NT2/D1 (cell line): Measurements from ENCODE around the gene KRT35.

Experiments
- DNase-seq: peaks from one replicate; pipeline ENCODE4 v3.0.0-alpha.2; 2011; ENCODE audit warnings: low read depth, low spot score
- H3K27me3 ChIP-seq: 2 replicates; pipeline ENCODE4 v1.6.0; 2011; ENCODE audit warnings: mild to moderate bottlenecking; ENCODE audit not compliant: insufficient read length, insufficient read depth
- H3K36me3 ChIP-seq: 2 replicates; pipeline ENCODE4 v1.6.1; 2011; ENCODE audit warnings: mild to moderate bottlenecking, low read length, mixed read lengths; ENCODE audit not compliant: insufficient read depth, insufficient read length
- H3K4me1 ChIP-seq: 2 replicates; pipeline ENCODE4 v1.5.1; 2011; ENCODE audit not compliant: insufficient read depth, insufficient read length
- H3K4me3 ChIP-seq: 2 replicates; pipeline ENCODE4 v1.5.1; 2011; ENCODE audit warnings: low read depth; ENCODE audit not compliant: insufficient read length
- H3K9ac ChIP-seq: 2 replicates; pipeline ENCODE4 v1.6.0; 2011; ENCODE audit warnings: low read depth; ENCODE audit not compliant: insufficient read length
- H3K9me3 ChIP-seq: 2 replicates; pipeline ENCODE4 v1.5.1; 2011; ENCODE audit warnings: mild to moderate bottlenecking, low read length; ENCODE audit not compliant: insufficient read depth
- SUZ12 ChIP-seq: IDR thresholded peaks from 2 replicates; pipeline ENCODE4 v1.6.1; 2011; ENCODE audit not compliant: insufficient read length, insufficient read depth; ENCODE audit errors: extremely low read depth
- YY1 ChIP-seq: IDR thresholded peaks from 2 replicates; pipeline ENCODE4 v1.6.1; 2011; ENCODE audit not compliant: insufficient read length, insufficient read depth
- ZNF274 ChIP-seq: IDR thresholded peaks from 2 replicates; pipeline ENCODE4 v1.6.1; 2011; ENCODE audit warnings: mild to moderate bottlenecking, low read depth, low read length

The KRT35 gene

DNA sequence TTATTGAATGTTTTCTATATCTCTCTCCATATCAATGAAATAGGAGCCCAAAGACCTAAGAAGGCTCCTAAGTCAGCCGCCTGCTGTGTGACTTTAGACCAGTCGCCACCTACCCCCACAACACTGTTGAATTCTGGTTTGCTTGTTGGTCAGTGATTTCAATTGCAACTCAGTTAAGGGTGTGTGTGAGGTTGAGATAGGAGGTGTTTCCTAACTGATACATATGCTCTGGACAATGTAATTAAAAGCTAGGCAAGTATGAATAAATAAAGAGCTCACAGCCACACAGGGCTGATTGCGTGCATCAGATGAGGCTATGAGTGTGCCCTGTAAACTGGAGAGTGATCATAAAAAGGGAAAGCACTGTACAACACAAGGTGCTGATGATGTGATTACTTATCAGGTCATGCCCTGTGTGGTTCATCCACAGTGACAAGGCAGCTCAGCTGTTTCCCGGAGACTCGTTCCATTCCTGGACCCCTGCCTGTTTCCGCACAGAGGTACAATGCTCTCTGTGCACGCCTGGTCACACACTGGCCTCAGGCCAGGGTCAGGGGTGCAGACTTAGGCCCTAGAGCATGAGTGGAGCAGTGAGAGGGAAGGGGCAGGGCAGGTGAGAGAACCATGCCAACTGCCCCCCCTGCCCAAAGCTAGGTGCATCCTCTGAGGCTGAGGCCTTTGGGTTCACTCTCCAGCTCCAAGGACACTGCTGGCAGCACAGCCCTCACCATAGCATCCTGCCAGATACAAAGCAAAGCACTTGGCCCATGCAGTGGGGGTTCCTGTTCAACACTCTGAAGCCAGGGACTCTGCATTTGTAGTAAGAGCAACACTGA is 3.3 kb upstream of the KRT35 start:
- TF ChIP-seq SUZ12 = no peak
- TF ChIP-seq YY1 = no peak
- no peak for TF ChIP-seq ZNF274
- no peaks in the 10 kb centered on the region for H3K36me3 ChIP-seq
- H3K4me3 ChIP-seq = no peak overlapping the region
- no peaks in the 10 kb centered on the region for H3K9me3 ChIP-seq
- H3K9ac ChIP-seq = no peak overlapping the region
- no peak for DNase-seq
- H3K4me1 ChIP-seq = no peaks in the 10 kb centered on the region
- H3K27me3 ChIP-seq = no peaks in the 10 kb centered on the region

DNA sequence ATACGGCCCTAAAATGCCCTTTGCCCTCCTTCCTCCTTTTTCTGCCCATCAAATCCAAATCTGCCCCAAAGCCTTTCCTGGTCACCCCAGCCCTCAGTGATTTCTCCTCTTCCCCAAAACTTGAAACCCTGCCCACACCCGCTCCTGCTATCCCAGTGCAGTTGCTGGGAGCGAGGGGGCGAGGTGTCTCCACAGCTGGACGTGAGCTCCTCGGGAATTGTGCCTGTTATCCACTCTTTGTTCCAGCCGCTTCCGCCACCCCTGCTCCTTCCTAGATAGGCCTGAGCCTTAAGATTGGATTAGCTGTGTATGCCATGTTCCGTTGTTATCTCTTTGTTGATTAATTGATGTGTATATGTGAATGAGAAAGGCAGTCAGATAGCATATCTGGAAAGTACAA is 2.6 kb upstream of the KRT35 start:
- no peaks in the 10 kb centered on the region for H3K36me3 ChIP-seq
- TF ChIP-seq ZNF274 (no peak), SUZ12 (no peak), YY1 (no peak)
- no peak for DNase-seq
- no peaks in the 10 kb centered on the region for H3K27me3 ChIP-seq
- H3K4me1 ChIP-seq = no peaks in the 10 kb centered on the region
- H3K9ac ChIP-seq = no peak overlapping the region
- no peak overlapping the region for H3K4me3 ChIP-seq
- H3K9me3 ChIP-seq = no peaks in the 10 kb centered on the region

DNA sequence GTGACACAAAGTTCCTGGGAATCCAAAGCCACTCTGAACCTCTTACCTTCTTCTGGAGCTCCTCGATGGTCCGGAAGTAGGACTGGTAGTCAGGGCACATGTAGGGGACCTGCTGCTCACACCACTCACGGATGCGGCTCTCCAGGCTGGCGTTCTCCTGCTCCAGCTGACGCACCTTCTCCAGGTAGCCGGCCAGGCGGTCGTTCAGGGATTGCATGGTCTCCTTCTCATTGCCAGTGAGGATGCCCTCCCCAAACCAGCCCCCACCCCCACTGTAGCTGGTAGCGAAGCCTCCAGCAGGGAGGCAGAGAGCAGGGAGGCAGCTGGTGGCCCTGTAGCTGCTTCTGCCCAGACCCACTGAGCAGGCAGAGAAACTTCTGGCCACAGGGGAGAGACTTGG is 370 bp downstream of the KRT35 start:
- no peaks in the 10 kb centered on the region for H3K27me3 ChIP-seq
- H3K9ac ChIP-seq = no peak overlapping the region
- TF ChIP-seq SUZ12 = no peak
- no peak for TF ChIP-seq ZNF274
- TF ChIP-seq YY1 = no peak
- no peaks in the 10 kb centered on the region for H3K36me3 ChIP-seq
- H3K4me1 ChIP-seq = no peaks in the 10 kb centered on the region
- no peak overlapping the region for H3K4me3 ChIP-seq
- DNase-seq = no peak
- no peaks in the 10 kb centered on the region for H3K9me3 ChIP-seq

DNA sequence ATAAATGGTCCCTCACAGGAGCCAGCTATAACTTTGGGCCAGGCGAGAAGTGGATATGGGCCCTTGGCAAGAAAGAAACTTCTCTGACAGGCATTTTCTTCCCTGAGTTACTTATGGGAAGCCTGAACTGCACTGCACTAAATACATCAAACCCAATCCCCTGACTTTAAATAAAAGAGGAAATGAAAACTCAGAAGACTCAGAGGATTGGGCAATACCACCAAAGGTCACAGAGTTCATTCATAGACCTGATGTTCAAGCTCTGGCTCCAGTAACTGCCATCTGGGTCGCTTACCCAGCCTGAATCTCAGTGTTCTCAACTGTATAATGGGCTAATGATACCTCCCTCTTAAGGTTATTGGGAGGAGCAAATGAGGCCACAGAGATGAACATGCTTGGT is 815 bp downstream of the KRT35 start:
- no peaks in the 10 kb centered on the region for H3K27me3 ChIP-seq
- H3K9me3 ChIP-seq = no peaks in the 10 kb centered on the region
- DNase-seq = no peak
- H3K36me3 ChIP-seq = no peaks in the 10 kb centered on the region
- H3K4me3 ChIP-seq = no peak overlapping the region
- no peaks in the 10 kb centered on the region for H3K4me1 ChIP-seq
- H3K9ac ChIP-seq = no peak overlapping the region
- TF ChIP-seq ZNF274 = no peak
- no peak for TF ChIP-seq YY1
- no peak for TF ChIP-seq SUZ12

DNA sequence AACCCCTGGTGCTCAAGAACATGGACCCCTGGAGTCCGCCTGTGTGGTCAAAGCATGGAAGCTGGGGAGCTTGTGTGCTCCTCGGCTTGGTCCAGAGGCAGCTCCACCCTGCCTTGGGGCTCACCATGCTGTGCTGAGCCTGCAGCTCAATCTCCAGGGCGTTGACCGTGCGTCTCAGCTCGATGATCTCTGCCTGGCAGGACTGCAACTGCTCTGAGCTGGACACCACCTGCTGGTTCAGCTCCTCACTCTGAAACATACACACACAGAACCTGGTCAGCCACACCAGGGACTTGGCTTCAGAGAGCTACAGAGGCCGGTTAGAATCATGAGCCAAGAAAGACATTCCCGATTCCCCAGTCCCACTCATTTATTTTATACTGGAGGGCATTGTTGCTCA is 2.7 kb downstream of the KRT35 start:
- H3K9ac ChIP-seq = no peak overlapping the region
- no peaks in the 10 kb centered on the region for H3K36me3 ChIP-seq
- no peak for TF ChIP-seq ZNF274
- TF ChIP-seq YY1 = no peak
- no peak for TF ChIP-seq SUZ12
- DNase-seq = no peak
- no peak overlapping the region for H3K4me3 ChIP-seq
- no peaks in the 10 kb centered on the region for H3K4me1 ChIP-seq
- no peaks in the 10 kb centered on the region for H3K27me3 ChIP-seq
- H3K9me3 ChIP-seq = no peaks in the 10 kb centered on the region

DNA sequence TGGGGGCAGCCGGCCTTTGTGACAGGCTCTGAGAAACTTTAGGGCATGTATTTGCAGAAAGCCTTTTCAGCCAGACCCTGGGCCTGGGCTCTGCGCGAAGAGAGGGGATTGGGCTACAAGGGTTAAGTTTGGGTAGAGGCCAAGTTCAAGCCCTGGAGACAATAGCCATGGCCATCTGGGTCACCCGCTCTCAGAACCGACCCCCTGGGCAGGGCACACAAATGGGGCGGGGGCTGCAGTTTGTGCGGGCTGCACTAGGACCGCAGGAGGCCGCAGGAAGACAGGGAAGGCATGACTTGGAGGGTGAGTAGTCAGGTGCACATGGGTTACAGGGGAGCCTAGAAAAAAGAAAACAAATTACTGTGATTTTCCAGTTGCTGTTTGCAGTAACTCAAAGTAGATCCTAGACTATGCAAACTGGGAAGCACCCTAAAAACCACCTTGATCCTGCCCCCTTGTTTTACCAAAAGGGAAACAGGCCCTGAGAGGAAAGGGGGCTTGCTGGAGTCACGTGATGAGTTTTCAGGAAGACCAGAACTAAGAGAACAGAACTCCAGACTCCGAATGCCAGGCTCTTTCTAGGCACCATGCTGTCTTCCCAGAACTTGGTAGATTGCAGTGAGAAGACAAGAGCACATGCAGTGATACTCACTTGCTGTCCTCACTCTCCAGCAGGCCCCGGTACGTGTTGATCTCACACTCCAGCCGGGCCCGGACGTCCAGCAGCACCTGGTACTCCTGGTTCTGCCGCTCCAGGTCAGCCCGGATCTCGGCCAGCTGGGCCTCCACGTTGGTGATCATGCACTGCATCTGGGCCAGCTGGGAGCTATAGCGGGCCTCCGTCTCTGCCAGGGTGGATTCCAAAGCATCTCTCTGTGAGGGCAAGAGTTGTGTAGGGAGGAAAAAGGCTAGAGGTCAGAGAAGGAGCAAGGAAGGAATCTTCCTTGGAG is 3.8 kb downstream of the KRT35 start:
- no peak for DNase-seq
- no peak overlapping the region for H3K9ac ChIP-seq
- no peak overlapping the region for H3K4me3 ChIP-seq
- no peaks in the 10 kb centered on the region for H3K36me3 ChIP-seq
- TF ChIP-seq SUZ12 = no peak
- TF ChIP-seq ZNF274 = no peak
- TF ChIP-seq YY1 = no peak
- no peaks in the 10 kb centered on the region for H3K27me3 ChIP-seq
- H3K4me1 ChIP-seq = no peaks in the 10 kb centered on the region
- H3K9me3 ChIP-seq = peaks cover 2% of the 10 kb centered on the region; the same call in 1 of the 2 replicates

DNA sequence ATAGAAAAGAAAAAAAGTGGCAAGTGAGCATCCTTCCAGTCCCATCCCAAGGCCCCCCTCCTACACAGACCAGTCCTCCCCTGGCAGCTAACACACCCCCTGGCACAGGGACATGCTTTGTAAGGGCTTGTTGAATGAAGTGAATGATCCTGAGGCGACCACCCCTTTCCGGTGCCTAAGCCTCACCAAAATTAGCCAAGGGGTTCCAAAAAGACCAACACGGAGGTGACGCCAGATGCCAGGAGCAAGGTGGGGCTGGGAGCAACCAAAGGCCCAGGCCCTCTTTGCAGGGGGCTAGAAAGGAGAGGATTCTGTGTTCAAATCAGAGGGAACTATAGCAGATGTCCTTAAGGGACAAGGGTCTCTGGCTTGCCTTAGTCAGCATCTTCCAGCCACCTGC is 5.5 kb downstream of the KRT35 start:
- H3K9ac ChIP-seq = no peak overlapping the region
- H3K9me3 ChIP-seq = peaks cover 11% of the 10 kb centered on the region; the same call in 1 of the 2 replicates
- H3K4me1 ChIP-seq = no peaks in the 10 kb centered on the region
- TF ChIP-seq ZNF274 = no peak
- TF ChIP-seq YY1 = no peak
- no peak for TF ChIP-seq SUZ12
- H3K36me3 ChIP-seq = no peaks in the 10 kb centered on the region
- H3K4me3 ChIP-seq = no peak overlapping the region
- H3K27me3 ChIP-seq = no peaks in the 10 kb centered on the region
- no peak for DNase-seq
